Measurements from ENCODE around the gene HSDL1. TPM values are rescaled to one million over a fixed set of nuclear protein-coding genes. Genes with fewer than 3 reads are reported as not detected.

The HSDL1 gene
- total and polyA plus RNA-seq, 10 of the 15 experiments (the other 5 are each of a cell fraction or from before 2014, with no cell fraction given) = 2.0 to 13.4 (median 5.6) TPM

DNA sequence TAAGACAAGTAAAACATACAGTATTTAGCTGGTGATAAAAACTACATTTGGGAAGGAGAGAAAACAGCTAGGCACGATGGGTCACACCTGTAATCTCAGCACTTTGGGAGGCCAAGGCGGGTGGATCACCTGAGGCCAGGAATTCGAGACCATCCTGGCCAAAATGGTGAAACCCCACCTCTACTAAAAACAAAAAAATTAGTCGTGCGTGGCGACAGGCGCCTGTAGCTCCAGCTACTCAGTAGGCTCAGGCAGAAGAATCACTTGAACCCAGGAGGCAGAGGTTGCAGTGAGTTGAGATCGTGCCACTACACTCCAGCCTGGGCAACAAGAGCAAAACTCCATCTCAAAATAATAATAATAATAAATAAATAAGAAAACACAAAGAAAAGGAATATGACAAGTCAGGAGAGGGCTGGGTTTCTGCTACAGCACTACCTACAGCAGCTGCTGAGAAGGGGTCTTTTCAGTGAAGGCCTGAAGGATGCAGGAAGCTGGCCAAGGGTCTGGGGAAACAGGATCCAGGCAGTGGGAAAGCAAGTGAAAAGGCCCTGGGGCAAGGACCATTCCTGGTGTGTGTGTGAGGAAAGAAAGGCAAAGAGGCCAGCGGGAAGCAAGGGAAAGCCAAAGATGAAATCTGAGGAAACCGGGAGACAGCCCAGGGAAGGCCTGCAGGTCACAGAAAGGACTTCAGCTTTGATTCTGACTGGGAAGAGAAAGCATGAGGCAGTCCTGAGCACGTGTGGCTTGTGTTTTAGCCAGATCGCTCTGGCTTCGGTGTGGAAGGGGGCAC, 38.8 kb downstream of the HSDL1 start:
- H3K79me2 ChIP-seq (ENCODE audit: control insufficient read depth, insufficient read depth, low read length) = peaks cover 26% of the 10 kb centered on the region
- TF ChIP-seq, protein P1, sequence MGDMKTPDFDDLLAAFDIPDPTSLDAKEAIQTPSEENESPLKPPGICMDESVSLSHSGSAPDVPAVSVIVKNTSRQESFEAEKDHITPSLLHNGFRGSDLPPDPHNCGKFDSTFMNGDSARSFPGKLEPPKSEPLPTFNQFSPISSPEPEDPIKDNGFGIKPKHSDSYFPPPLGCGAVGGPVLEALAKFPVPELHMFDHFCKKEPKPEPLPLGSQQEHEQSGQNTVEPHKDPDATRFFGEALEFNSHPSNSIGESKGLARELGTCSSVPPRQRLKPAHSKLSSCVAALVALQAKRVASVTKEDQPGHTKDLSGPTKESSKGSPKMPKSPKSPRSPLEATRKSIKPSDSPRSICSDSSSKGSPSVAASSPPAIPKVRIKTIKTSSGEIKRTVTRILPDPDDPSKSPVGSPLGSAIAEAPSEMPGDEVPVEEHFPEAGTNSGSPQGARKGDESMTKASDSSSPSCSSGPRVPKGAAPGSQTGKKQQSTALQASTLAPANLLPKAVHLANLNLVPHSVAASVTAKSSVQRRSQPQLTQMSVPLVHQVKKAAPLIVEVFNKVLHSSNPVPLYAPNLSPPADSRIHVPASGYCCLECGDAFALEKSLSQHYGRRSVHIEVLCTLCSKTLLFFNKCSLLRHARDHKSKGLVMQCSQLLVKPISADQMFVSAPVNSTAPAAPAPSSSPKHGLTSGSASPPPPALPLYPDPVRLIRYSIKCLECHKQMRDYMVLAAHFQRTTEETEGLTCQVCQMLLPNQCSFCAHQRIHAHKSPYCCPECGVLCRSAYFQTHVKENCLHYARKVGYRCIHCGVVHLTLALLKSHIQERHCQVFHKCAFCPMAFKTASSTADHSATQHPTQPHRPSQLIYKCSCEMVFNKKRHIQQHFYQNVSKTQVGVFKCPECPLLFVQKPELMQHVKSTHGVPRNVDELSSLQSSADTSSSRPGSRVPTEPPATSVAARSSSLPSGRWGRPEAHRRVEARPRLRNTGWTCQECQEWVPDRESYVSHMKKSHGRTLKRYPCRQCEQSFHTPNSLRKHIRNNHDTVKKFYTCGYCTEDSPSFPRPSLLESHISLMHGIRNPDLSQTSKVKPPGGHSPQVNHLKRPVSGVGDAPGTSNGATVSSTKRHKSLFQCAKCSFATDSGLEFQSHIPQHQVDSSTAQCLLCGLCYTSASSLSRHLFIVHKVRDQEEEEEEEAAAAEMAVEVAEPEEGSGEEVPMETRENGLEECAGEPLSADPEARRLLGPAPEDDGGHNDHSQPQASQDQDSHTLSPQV (IDR thresholded peaks at IDR 0.05) = no peak
- intact Hi-C loops (cut with micrococcal nuclease; ENCODE audit: unreplicated experiment) (no loop called here), in situ Hi-C loops (cut with MboI) (no loop called here)
- H3K9me3 ChIP-seq (replicated peaks; ENCODE audit: control insufficient read depth, insufficient read depth, low read length) = no peaks in the 10 kb centered on the region
- no peaks in the 10 kb centered on the region for H3K36me3 ChIP-seq (ENCODE audit: control insufficient read depth in 2 of 2, insufficient read depth in 2 of 2, low read length in 1 of 2)
- H4K20me1 ChIP-seq (ENCODE audit: control insufficient read depth, insufficient read depth) = 0 out of 2 replicates have a peak, but pooled peaks cover 4% of the 10 kb centered on the region
- no peak overlapping the region for H3K4me3 ChIP-seq
- no peak overlapping the region for H3K27ac ChIP-seq (ENCODE audit: control insufficient read depth, insufficient read depth)
- no peaks in the 10 kb centered on the region for H3K27me3 ChIP-seq (replicated peaks in 1 of 2; ENCODE audit: control insufficient read depth in 2 of 2, insufficient read depth in 2 of 2, low read length in 1 of 2)
- CTCF ChIA-PET = interaction anchor here (0.6 to 2.1 kb wide), 4 partner anchors 11 to 81 kb away, joined by 3 to 7 read pairs (median 5); partner anchors contain the start of genes MBTPS1 and TAF1C
- no peak overlapping the region for H3K4me2 ChIP-seq (ENCODE audit: control insufficient read depth, insufficient read depth)
- ATAC-seq = no peak
- WGBS (ENCODE audit: insufficient coverage, insufficient replicate concordance, low lambda C conversion rate, missing lambda C conversion rate) = 86% methylated on average over 13 of the region's 13 CpGs
- FAIRE-seq = no peak
- DNase-seq (ENCODE audit: low read depth, low spot score) = no peak
- no TSS peak for BruUV-seq (replicated peaks)
- H3K9ac ChIP-seq (ENCODE audit: control insufficient read depth, insufficient read depth, low read length) = no peak overlapping the region
- POLR2A ChIA-PET = no interaction called here
- H3K4me1 ChIP-seq (ENCODE audit: control insufficient read depth, insufficient read depth, low read length) = peaks cover 12% of the 10 kb centered on the region
- H2AFZ ChIP-seq (ENCODE audit: control insufficient read depth, low read depth, low read length) = no peak overlapping the region
- RAD21 ChIA-PET (ENCODE audit: unreplicated experiment) = no interaction called here
- SMC1A ChIA-PET (ENCODE audit: uncharacterized antibody, unreplicated experiment) = interaction anchor here (1.0 to 2.8 kb wide), 2 partner anchors 17 to 20 kb away, joined by 5 to 10 read pairs; no protein-coding TSS in a partner anchor
